Left renal cortex interstitium (tissue), 4 donors: ENCODE results near the gene GCH1. TPM values are rescaled to one million over a fixed set of nuclear protein-coding genes. Genes with fewer than 3 reads are reported as not detected.
A peak's percentile ranks its signal among the peaks of the same experiment; 100 is the strongest.
"Not testable (repeated sequence)": the region's sequence is repeated elsewhere in the genome, so short reads cannot be mapped to it uniquely, and the experiment has no call there.

ENCODE experiments used
- DNase-seq, 4 donors: peaks; one replicate each; pipeline ENCODE4 v3.0.0-alpha.2; 2013; ENCODE audit warnings: low read depth in 4 of 4, low spot score in 2 of 4, missing footprints in 1 of 4
- polyA plus RNA-seq, 4 donors: library from polyadenylated mRNA; unstranded; fragments of 120-200 nt; gene quantifications; one replicate each; pipeline ENCODE4 v1.2.1, GENCODE V29; 2013; ENCODE audit not compliant: insufficient read length in 4 of 4

The GCH1 gene
- polyA plus RNA-seq, 4 donors = 8.3 to 11.2 (median 10.2) TPM

GRCh38 chr14:54875648-54876047, 27.0 kb downstream of the GCH1 start:
- DNase-seq = not testable (repeated sequence)

GRCh38 chr14:54870154-54871090, 32.2 kb downstream of the GCH1 start:
- DNase-seq = not testable (repeated sequence)

DNA sequence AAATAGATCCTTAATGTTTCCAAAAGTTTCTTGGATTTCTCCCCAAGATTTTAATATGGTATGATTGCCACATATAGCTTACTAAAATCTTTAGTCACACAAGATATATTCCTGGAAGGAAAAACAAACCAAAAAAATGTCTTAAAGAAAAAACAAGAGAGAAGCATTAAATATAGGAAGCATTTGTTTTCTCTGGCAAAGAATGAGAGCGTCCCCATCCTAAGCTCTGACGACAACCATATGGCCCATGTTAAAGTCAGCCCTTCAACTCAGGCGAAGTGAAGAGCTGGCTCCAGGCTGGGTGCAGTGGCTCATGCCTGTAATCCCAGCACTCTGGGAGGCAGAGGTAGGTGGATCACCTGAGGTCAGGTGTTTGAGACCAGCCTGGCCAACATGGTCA, 35.6 kb downstream of the GCH1 start:
- peak in 2 of 4 donors; percentile 42 to 63 for DNase-seq

DNA sequence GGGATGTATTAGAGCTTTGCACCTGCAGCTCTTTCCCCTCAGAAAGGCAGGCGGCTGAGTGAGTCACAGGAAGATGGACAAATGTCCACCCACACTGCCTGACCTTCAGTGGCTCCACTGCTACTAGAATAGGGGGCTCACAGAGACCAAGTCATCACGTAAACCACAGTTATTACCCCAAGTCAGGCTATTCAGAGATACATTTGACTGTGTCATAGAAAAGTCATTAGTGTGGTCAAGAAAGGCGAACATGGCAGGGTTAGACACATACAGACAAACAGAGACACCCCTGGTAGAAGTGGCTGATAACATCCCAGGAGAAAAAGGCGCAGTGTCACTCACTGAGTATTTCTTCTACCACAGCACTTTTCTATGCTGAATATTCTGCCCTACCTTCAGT, 36.0 kb downstream of the GCH1 start:
- DNase-seq = no peak

DNA sequence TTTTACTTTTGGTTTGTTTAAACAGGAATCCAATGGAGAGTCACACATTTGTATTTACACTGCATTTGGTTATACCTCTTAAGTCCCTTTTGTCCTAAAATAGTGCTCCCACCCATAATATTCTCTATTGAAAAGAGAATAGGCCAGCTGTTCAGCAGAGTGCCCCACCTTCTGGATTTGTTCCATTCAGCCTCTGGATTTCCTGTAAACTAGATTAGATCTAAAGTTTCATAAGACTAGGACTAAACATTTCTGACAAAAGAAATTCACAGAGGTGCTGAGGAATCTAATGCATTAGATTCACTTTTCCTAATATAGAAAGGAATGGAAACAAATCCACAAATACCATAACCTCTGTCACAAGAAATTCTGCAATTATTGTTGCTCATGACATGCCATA, 38.1 kb downstream of the GCH1 start:
- DNase-seq = no peak

GRCh38 chr14:54857830-54858269, 44.8 kb downstream of the GCH1 start:
- no peak for DNase-seq

DNA sequence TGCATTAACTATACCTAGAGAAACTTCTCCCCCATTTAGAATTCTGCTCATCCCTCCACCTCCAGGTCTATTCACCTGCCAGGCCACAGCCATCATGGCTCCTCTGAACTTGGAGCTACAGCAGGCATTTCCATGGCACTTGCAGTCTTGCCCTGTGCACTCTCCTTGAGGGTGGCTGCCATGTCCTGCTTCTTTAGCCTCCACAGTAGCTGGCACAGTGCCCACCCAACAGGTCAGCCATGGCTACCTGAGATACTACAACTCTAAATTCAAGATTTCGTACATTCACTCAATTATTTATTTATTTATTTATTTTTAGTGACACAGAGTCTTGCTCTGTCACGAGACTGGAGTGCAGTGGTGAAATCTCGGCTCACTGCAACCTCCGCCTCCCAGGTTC, 46.5 kb downstream of the GCH1 start:
- DNase-seq = no peak

GRCh38 chr14:54854181-54854580, 48.4 kb downstream of the GCH1 start:
- no peak for DNase-seq

- no peak for DNase-seq
These were observed 49.3 kb downstream of the GCH1 start for GRCh38 chr14:54853339-54853738.

DNA sequence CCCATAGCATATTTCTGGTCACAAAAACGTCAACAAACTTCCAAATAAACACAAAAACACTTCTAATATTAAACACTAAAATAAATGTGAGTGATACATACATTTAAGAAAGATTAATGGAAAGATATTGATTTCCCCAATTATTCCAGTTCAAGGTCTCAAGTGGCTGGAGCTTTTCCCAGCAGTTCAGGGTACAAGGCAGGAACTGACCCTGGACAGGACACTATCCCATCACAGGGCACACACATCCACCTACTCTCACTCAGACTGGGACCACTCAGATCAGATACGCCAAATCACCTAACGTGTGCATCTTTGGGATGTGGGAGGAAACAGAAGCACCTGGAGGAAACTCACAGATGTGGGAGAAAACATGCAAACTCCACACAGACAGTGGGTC, 50.4 kb downstream of the GCH1 start:
- no peak for DNase-seq

DNA sequence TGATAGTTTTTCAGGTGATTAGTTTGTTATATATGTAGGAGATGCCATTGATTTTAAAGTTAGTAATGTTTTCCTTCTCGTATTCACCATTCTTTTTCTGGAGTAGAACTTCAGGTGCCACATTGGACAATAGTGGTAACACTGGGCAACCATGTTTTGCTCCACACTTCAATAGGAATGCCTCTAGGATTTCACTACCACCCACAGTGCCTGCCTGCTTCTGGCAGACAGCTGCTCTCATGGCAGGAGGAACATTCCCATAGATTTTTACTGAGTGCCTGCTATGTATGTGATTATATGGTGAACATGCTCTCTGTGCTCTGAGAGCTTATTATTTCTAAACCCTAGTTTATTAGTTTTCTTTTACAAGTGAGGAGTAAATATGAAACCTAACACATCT, 53.7 kb downstream of the GCH1 start:
- no peak for DNase-seq

DNA sequence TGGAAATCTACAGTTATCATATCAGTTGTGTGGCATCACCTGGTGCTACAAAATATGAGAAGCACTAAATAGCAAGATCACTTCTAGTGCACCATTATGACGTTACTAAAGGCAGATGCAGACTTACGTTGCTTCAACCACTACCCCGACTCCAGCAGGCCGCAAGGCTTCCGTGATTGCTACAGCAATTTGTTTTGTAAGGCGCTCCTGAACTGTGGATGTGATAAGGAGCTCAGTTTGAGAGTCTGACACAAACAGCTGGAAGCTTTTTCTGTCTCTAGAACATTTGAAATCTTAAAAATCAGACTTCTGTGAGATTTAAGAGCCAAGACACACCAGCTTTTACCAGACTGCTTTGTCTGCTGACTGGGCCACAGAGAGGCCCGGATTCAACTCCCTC, 57.0 kb downstream of the GCH1 start:
- DNase-seq = no peak

- DNase-seq = no peak
These were observed 58.1 kb downstream of the GCH1 start for GRCh38 chr14:54844479-54844878.

DNA sequence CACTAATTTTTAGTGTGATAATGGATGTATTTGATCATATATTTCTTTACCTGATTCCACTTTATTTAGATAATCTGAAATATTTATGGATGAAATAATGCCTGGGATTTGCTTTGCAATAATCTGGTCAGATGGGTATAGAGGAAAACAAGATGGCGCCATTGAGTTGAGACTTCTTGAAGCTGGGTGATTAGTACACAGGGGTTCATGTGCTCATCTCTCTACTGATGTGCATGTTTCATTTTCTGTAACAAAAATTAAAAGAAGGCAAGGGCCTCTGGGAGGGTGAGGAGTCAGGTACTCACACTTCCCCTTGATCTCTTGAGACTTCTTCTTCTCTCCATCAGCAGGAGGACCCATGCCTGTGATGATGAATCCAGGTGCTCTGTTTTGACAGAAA, 61.8 kb downstream of the GCH1 start:
- DNase-seq = no peak

GRCh38 chr14:54840336-54840735, 62.3 kb downstream of the GCH1 start:
- no peak for DNase-seq

DNA sequence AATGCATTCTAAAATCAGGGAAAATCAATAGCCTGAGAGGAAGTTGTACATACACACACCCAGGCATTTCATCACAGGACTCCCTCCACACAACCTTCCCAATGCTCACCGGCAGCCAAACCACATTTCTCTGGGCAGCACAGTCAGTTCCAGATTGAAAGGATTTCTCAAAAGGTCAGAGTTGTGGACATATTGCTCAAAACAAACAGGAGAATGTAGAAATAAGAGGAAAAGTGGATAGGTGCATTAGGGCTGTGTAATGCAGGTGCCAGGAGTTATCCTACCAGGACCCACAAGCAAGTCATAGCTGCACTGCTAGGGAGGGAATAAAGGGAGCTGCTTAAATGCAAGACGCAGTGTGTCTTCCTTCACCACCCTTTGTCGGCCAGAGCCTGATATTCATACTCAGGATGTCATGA, 62.9 kb downstream of the GCH1 start:
- DNase-seq = no peak

- no peak for DNase-seq
These were observed 63.6 kb downstream of the GCH1 start for GRCh38 chr14:54838931-54839512.

DNA sequence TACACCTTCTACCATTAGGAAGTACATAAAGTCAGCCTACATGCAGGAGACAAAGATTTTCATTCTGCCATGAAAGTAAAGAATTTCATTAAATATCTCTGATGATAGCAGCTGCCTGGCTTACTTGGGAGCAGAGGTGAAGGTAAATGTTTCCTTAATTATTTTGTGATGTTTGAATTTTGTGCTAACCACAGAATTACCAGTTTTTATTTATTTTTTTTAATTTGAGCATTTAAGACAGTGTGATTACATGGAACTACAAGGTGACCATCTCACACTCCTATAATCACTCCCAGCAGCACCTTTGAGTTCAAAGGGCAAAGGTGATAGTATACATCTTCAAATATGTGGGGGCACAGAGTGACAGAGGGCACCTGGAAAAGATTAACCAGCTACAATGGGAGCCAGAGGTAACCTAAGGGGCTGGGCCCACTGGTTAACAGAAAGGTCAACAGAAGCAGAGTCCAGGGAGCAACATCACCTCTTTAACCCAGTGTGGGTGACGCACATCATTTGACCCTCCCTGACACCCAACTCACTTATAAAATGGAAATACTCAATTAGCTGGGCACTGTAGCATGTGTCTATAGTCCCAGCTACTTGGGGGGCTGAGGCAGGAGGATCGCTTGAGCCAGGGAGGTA, 65.0 kb downstream of the GCH1 start:
- DNase-seq = no peak

GRCh38 chr14:54836231-54836630, 66.4 kb downstream of the GCH1 start:
- DNase-seq = no peak

- DNase-seq = no peak
These were observed 67.9 kb downstream of the GCH1 start for GRCh38 chr14:54834727-54835126.

DNA sequence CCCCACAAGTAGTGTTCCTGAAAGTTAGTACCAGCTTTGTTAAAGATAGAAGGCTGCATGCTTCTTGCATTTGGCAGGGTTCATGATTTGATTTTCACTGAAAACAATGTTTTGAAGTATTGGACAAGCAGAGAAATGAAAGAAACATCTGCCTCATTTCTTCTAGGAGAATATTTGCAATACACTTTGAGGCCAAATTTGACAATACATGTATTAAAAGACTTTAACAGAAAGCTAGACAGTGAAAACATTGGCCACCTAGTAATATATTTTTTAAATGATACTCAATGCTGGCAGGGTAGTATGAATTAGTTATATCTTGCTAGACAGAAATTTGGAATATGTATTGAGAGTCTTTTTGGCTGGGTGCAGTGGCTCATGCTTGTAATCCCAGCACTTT, 68.5 kb downstream of the GCH1 start:
- no peak for DNase-seq

DNA sequence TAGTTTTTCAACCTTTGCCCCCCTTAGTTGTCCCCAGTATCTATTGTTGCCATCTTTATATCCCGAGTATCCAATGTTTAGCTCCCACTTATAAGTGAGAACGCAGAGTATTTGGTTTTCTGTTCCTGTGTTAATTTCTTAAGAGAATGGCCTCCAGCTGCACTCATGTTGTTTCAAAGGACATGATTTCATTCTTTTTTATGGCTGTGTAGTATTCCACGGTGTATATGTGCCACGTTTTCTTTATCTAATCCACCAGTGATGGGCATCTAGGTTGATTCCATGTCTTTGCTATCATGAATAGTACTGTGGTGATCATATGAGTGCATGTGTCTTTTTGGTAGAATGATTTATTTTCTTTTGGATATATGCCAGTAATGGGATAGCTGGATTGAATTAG, 72.0 kb downstream of the GCH1 start:
- DNase-seq = no peak
